ENCODE measurements around the gene CHCHD3.
A peak's percentile ranks its signal among the peaks of the same experiment; 100 is the strongest.

The CHCHD3 gene

DNA sequence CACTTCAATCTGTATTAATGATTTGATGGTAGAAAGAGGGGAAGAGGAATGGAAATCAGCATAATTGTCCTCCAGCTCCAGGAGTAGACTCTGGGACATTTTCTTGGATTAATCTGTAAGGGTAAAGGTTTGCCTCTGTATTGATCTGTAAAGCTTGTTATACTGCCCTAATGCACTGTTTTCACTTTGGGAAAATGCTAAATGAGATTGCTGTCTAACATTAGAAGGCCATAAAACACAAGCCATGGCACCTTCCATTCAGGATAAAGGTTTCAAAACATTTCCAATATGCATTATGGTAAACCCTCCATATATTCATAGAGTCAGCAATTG lies 282.8 kb downstream of the CHCHD3 start:
- Mint-ChIP-seq H3K27ac (no peak overlapping the region), H3K4me1 (ENCODE audit: low read depth in 2 of 2) (peaks cover 4 to 5% of the 10 kb centered on the region in 2 donors), H3K36me3 (ENCODE audit: insufficient read depth) (peaks cover 5% of the 10 kb centered on the region), H3K9me3 (no peaks in the 10 kb centered on the region), H3K4me3 (no peak overlapping the region), H3K27me3 (no peaks in the 10 kb centered on the region)
- ATAC-seq (replicated peaks) = no peak
- DNase-seq = no peak

- H3K4me1 Mint-ChIP-seq (ENCODE audit: low read depth in 2 of 2) = peaks cover 2 to 5% of the 10 kb centered on the region in 2 donors
- no peaks in the 10 kb centered on the region for H3K9me3 Mint-ChIP-seq
- no peaks in the 10 kb centered on the region for H3K27me3 Mint-ChIP-seq
- H3K4me3 Mint-ChIP-seq = no peak overlapping the region
- no peak for DNase-seq
- no peak overlapping the region for H3K27ac Mint-ChIP-seq
- ATAC-seq (replicated peaks) = no peak
- peaks cover 5% of the 10 kb centered on the region for H3K36me3 Mint-ChIP-seq (ENCODE audit: insufficient read depth)
These were observed 284.7 kb downstream of the CHCHD3 start for GRCh38 chr7:132797152-132797551.

DNA sequence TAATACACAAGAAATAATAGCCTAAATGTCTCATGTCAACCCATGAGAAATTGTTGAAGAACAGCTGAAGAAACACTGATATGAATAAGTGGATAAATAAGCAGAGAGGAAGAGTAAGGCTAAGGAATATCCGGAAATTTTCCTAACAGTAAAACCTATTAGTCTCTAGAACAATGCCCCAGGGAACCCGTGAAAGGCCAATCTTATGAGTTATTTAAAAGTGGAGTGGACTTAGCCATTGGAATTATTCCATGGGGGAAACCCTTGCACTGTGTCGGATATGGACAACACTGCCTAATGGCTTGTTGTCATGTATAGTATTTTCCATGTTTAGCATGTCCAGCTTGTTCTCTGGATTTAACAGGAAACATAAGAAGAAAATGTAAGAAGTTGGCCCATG lies 288.4 kb downstream of the CHCHD3 start:
- Mint-ChIP-seq H3K36me3 (ENCODE audit: insufficient read depth) (peaks cover 5% of the 10 kb centered on the region), H3K4me1 (ENCODE audit: low read depth in 2 of 2) (peaks cover 2 to 5% of the 10 kb centered on the region in 2 donors), H3K27me3 (no peaks in the 10 kb centered on the region), H3K27ac (no peak overlapping the region), H3K4me3 (no peak overlapping the region), H3K9me3 (no peaks in the 10 kb centered on the region)
- ATAC-seq (replicated peaks) (no peak), DNase-seq (no peak)

DNA sequence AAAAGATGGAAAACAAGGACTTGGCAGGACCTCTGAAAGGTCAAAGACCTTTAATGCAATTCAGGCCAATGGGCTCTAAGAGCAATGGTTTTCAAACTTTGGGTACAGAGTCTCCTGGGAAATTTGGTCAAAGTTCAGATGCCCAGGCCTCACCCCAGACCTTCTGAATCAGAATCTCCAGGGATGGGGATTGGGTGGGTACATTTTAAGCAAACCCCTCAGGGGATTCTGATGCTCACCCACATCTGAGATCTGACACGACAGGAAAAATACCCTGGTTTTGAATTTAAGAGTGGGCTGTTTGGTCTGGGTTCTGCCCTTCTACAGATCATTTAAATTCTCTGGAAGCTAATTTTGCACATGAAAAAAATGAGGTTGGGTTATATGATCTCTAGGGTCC lies 290.9 kb downstream of the CHCHD3 start:
- H3K36me3 Mint-ChIP-seq (ENCODE audit: insufficient read depth) = peaks cover 1% of the 10 kb centered on the region
- H3K4me3 Mint-ChIP-seq = no peak overlapping the region
- no peak overlapping the region for H3K27ac Mint-ChIP-seq
- no peaks in the 10 kb centered on the region for H3K9me3 Mint-ChIP-seq
- DNase-seq (no peak), ATAC-seq (replicated peaks) (no peak)
- H3K27me3 Mint-ChIP-seq = no peaks in the 10 kb centered on the region
- H3K4me1 Mint-ChIP-seq (ENCODE audit: low read depth in 2 of 2) = no peaks in the 10 kb centered on the region

GRCh38 chr7:132790104-132790503 lies 291.8 kb downstream of the CHCHD3 start:
- DNase-seq (no peak), ATAC-seq (replicated peaks) (no peak)
- H3K4me1 Mint-ChIP-seq (ENCODE audit: low read depth in 2 of 2) = no peaks in the 10 kb centered on the region
- H3K9me3 Mint-ChIP-seq = no peaks in the 10 kb centered on the region
- H3K36me3 Mint-ChIP-seq (ENCODE audit: insufficient read depth) = no peaks in the 10 kb centered on the region
- no peaks in the 10 kb centered on the region for H3K27me3 Mint-ChIP-seq
- no peak overlapping the region for H3K27ac Mint-ChIP-seq
- H3K4me3 Mint-ChIP-seq = no peak overlapping the region

DNA sequence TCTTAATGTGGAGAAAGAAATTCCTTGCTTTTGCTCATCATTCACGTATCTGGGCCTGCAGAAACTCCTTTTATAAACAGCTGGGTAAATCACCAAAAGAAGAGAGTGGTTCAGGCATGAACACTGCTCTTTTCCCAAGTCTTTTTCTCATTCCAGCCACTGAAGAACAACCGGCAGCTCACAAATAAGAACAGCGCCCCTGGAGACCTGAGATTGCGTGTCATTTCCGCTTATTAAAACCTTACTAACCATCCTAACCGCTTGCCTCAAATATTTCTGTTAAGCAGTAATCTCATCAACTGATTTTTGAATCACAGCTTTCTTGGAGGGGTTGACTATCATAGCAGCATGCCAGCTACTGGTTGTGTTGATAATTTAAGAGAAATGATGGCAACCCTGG lies 292.6 kb downstream of the CHCHD3 start:
- Mint-ChIP-seq H3K4me3 (no peak overlapping the region), H3K4me1 (ENCODE audit: low read depth in 2 of 2) (no peaks in the 10 kb centered on the region), H3K36me3 (ENCODE audit: insufficient read depth) (peaks cover 4% of the 10 kb centered on the region), H3K27me3 (no peaks in the 10 kb centered on the region), H3K27ac (no peak overlapping the region), H3K9me3 (no peaks in the 10 kb centered on the region)
- ATAC-seq (replicated peaks) (no peak), DNase-seq (no peak)

- ATAC-seq (replicated peaks) (no peak), DNase-seq (no peak)
- H3K4me1 Mint-ChIP-seq (ENCODE audit: low read depth in 2 of 2) = no peaks in the 10 kb centered on the region
- no peaks in the 10 kb centered on the region for H3K9me3 Mint-ChIP-seq
- no peaks in the 10 kb centered on the region for H3K27me3 Mint-ChIP-seq
- H3K36me3 Mint-ChIP-seq (ENCODE audit: insufficient read depth) = peaks cover 5% of the 10 kb centered on the region
- no peak overlapping the region for H3K27ac Mint-ChIP-seq
- no peak overlapping the region for H3K4me3 Mint-ChIP-seq
These were observed 296.0 kb downstream of the CHCHD3 start for GRCh38 chr7:132785870-132786269.

GRCh38 chr7:132784406-132784805 lies 297.5 kb downstream of the CHCHD3 start:
- H3K9me3 Mint-ChIP-seq = no peaks in the 10 kb centered on the region
- H3K27ac Mint-ChIP-seq = no peak overlapping the region
- no peak overlapping the region for H3K4me3 Mint-ChIP-seq
- DNase-seq = no peak
- peaks cover 5% of the 10 kb centered on the region for H3K36me3 Mint-ChIP-seq (ENCODE audit: insufficient read depth)
- no peak for ATAC-seq (replicated peaks)
- H3K27me3 Mint-ChIP-seq = no peaks in the 10 kb centered on the region
- H3K4me1 Mint-ChIP-seq (ENCODE audit: low read depth in 2 of 2) = peaks cover under 1 to 2% of the 10 kb centered on the region in 2 donors

DNA sequence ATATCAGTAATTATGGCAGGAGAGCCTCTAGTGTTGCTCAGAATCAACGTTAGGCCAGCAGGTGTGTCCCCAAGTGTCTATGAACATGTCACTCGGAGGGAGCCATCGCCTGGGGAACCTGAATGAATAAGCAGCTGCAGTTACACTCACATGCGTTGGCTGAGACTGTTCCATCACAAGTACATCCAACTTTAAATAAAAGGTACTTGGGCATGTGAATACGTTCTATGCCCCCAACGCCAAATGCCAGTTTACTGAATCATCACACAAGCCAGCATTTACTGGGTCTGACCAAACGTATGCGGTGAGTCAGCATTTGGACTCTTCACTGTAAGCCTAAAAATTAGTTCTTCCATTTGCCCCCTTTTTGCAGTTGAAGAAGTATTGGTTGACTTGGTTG lies 298.1 kb downstream of the CHCHD3 start:
- DNase-seq (no peak), ATAC-seq (replicated peaks) (no peak)
- no peaks in the 10 kb centered on the region for H3K9me3 Mint-ChIP-seq
- no peak overlapping the region for H3K4me3 Mint-ChIP-seq
- H3K4me1 Mint-ChIP-seq (ENCODE audit: low read depth in 2 of 2) = peaks cover 3 to 4% of the 10 kb centered on the region in 2 donors
- H3K36me3 Mint-ChIP-seq (ENCODE audit: insufficient read depth) = peaks cover 5% of the 10 kb centered on the region
- no peak overlapping the region for H3K27ac Mint-ChIP-seq
- H3K27me3 Mint-ChIP-seq = peaks cover under 1 to 4% of the 10 kb centered on the region in 2 donors

DNA sequence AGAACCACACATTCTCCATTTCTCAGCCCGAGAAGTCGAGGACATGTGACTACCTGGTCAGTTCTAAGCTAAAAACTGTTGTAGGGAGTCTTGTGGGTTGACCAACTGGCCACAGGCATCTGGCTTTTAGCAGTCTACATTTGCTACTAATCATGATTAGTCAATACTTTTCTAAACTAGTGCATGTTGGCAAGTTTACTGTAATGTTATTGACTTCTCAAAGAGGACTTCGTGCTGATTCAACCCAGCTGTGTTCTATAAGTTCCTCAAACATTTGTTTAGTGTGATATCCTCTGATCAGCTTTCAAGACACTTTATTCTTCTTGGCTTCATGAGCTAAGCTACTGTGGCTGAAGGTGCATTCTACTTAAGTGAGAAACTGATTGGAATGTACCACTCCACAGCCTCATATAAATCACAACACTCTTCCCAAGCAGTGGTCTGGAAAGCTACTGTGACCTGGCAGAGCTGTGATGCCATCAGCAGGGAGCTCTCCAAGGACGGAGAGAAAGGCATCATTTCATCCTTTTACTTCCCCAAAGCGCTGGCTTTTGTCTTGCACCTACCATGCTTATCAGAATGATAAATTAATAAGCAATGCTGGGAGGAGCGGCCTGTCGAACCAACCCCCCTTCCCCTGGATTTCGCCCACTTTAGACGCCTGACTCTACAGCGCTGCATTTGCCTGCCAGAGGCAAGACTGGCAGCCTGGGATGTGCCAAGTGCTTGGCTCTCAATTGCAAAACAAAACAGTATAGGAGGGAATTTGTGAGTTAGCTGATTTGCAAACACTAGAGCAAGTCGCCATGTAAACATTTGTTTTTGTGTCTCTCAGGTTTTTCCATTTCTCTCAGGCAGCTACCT lies 298.9 kb downstream of the CHCHD3 start:
- Mint-ChIP-seq H3K4me3 (no peak overlapping the region), H3K9me3 (no peaks in the 10 kb centered on the region), H3K27me3 (peaks cover 7 to 12% of the 10 kb centered on the region in 2 donors), H3K36me3 (ENCODE audit: insufficient read depth) (peaks cover 9% of the 10 kb centered on the region), H3K4me1 (ENCODE audit: low read depth in 2 of 2) (peaks cover 3 to 4% of the 10 kb centered on the region in 2 donors), H3K27ac (no peak overlapping the region)
- ATAC-seq (replicated peaks) (no peak), DNase-seq (no peak)

- Mint-ChIP-seq H3K27me3 (peaks cover 26 to 33% of the 10 kb centered on the region in 2 donors), H3K9me3 (peaks cover 2 to 15% of the 10 kb centered on the region in 2 donors), H3K36me3 (ENCODE audit: insufficient read depth) (peaks cover 9% of the 10 kb centered on the region), H3K4me1 (ENCODE audit: low read depth in 2 of 2) (peaks cover 7 to 12% of the 10 kb centered on the region in 2 donors), H3K27ac (no peak overlapping the region), H3K4me3 (no peak overlapping the region)
- ATAC-seq (replicated peaks) (no peak), DNase-seq (no peak)
These were observed 301.1 kb downstream of the CHCHD3 start for GRCh38 chr7:132780822-132781221.

- H3K4me1 Mint-ChIP-seq (ENCODE audit: low read depth in 2 of 2) = peaks cover 7 to 12% of the 10 kb centered on the region in 2 donors
- peaks cover 26 to 36% of the 10 kb centered on the region in 2 donors for H3K27me3 Mint-ChIP-seq
- DNase-seq (no peak), ATAC-seq (replicated peaks) (no peak)
- no peak overlapping the region for H3K27ac Mint-ChIP-seq
- peaks cover 4% of the 10 kb centered on the region for H3K36me3 Mint-ChIP-seq (ENCODE audit: insufficient read depth)
- peaks cover 2 to 15% of the 10 kb centered on the region in 2 donors for H3K9me3 Mint-ChIP-seq
- H3K4me3 Mint-ChIP-seq = no peak overlapping the region
These were observed 302.7 kb downstream of the CHCHD3 start for GRCh38 chr7:132779164-132779563.

DNA sequence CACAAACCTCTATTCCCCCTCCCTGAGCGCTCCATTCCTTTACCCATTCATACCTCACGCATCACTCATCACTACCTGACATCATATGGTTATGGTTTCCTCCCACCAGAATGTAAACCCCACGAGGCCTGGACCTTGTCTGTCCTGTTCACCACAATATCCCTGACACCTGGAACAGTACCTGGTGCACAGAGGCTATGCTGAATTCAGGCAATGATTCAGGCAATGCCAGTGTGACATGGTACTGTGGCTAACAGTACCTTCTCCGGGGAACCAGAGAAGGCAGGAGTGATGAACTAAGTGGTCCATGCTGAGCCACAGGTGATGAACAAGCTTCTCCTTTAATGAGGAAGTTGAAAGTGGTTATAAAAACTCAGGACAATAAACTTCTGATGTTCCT lies 303.1 kb downstream of the CHCHD3 start:
- Mint-ChIP-seq H3K9me3 (peaks cover 2 to 15% of the 10 kb centered on the region in 2 donors), H3K36me3 (ENCODE audit: insufficient read depth) (peaks cover 3% of the 10 kb centered on the region), H3K27ac (no peak overlapping the region), H3K27me3 (peaks cover 26 to 36% of the 10 kb centered on the region in 2 donors), H3K4me3 (no peak overlapping the region), H3K4me1 (ENCODE audit: low read depth in 2 of 2) (peaks cover 7 to 12% of the 10 kb centered on the region in 2 donors)
- DNase-seq = no peak
- ATAC-seq (replicated peaks) = no peak

- Mint-ChIP-seq H3K27me3 (peaks cover 26 to 36% of the 10 kb centered on the region in 2 donors), H3K4me3 (peak overlapping the region in 1 of 2 donors; percentile 9), H3K36me3 (ENCODE audit: insufficient read depth) (peaks cover 3% of the 10 kb centered on the region), H3K9me3 (peaks cover 2 to 15% of the 10 kb centered on the region in 2 donors), H3K4me1 (ENCODE audit: low read depth in 2 of 2) (peaks cover 7 to 12% of the 10 kb centered on the region in 2 donors), H3K27ac (no peak overlapping the region)
- DNase-seq (no peak), ATAC-seq (replicated peaks) (no peak)
These were observed 303.9 kb downstream of the CHCHD3 start for GRCh38 chr7:132777956-132778355.

Data from effector memory CD8-positive, alpha-beta T cell (primary cell).